GM21737 (cell line): Measurements from ENCODE around the gene PROM2.
"Not testable (repeated sequence)": the region's sequence is repeated elsewhere in the genome, so short reads cannot be mapped to it uniquely, and the experiment has no call there.

ENCODE experiments used
- ATAC-seq: cut with Tn5 transposase; IDR thresholded peaks from one replicate; pipeline ENCODE4 v1.9.1; 2021; ENCODE audit warnings: mild to moderate bottlenecking, moderate library complexity; ENCODE audit not compliant: unreplicated experiment

PROM2 gene, protein sequence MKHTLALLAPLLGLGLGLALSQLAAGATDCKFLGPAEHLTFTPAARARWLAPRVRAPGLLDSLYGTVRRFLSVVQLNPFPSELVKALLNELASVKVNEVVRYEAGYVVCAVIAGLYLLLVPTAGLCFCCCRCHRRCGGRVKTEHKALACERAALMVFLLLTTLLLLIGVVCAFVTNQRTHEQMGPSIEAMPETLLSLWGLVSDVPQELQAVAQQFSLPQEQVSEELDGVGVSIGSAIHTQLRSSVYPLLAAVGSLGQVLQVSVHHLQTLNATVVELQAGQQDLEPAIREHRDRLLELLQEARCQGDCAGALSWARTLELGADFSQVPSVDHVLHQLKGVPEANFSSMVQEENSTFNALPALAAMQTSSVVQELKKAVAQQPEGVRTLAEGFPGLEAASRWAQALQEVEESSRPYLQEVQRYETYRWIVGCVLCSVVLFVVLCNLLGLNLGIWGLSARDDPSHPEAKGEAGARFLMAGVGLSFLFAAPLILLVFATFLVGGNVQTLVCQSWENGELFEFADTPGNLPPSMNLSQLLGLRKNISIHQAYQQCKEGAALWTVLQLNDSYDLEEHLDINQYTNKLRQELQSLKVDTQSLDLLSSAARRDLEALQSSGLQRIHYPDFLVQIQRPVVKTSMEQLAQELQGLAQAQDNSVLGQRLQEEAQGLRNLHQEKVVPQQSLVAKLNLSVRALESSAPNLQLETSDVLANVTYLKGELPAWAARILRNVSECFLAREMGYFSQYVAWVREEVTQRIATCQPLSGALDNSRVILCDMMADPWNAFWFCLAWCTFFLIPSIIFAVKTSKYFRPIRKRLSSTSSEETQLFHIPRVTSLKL

DNA sequence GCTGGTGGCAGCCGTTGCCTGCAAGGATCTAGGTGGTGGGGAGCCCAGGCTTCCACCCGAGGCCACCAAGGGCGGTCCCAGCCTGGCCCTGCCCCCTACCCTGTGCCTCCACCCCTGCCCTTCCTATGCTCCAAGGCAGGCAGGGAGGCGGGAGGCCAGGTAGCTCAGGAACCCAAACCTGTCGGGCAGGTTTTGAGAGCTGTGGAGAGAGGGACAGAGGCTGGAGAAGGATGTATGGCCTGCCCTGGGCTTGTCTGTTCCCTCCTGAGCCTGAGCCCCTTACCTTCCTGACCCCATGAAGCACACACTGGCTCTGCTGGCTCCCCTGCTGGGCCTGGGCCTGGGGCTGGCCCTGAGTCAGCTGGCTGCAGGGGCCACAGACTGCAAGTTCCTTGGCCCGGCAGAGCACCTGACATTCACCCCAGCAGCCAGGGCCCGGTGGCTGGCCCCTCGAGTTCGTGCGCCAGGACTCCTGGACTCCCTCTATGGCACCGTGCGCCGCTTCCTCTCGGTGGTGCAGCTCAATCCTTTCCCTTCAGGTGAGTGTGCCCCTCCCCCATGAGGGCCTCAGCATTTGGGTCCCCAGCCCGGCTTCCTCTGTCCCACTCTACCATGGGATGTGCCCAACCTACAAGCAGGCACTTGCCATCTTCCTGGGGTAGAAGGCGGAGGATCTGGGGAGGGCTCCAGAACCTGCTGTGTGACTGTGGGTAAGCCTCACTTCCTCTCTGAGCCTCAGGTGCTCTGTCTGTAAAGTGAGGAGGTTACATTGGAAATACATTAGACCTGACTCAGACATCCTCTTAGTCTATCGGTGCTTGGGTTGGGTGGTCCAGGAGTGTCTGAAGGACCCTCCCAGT, at the start of gene PROM2:
PROM2 (plus strand) TSS at position 159 of the 860 bp plus-strand sequence; CDS start at position 296, 137 bp downstream.
- ATAC-seq, result no peak

DNA sequence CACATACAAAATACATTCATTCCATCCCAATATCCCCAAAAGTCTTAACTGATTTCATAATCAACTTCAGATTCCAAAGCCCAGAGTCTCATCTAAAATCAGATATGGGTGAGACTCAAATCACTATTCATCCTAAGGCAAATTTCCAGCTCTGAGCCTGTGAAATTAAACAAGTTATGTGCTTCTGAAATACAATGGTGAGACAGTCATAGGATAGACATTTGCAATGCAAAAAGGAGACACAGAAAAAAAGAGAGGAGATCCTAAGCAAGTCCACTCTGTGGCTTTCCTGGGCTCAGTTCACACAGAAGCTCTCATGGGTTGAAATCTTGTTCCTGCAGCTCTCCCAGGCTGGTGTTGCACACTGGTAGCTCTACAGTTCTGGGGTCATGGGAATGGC, 48.6 kb upstream of the PROM2 start:
- ATAC-seq, result no peak

DNA sequence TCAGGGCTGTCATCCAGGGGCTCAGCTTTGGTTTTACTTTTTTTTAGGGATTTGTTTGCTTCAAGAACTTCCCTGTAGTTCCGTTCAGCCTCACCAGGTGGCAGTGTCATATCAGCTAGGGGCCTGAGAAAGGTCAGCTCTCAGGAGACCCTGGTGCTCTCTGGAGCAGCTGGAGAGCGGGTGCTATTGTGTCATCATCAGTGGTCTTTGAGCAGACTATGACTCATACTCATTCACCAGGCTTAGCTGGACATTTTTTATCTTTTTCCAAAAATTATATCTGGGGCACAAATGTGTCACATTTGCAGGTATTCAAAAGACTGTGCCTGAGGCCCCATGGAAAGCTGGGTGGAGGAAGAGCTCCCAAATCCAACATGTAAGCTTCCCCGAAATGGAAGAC, 42.5 kb upstream of the PROM2 start:
- ATAC-seq, result no peak

GRCh38 chr2:95232232-95232631, 42.0 kb upstream of the PROM2 start:
- ATAC-seq, result no peak

- no peak for ATAC-seq
Measured at GRCh38 chr2:95234286-95234785, 39.9 kb upstream of the PROM2 start.

GRCh38 chr2:95234816-95235215, 39.4 kb upstream of the PROM2 start:
- no peak for ATAC-seq

GRCh38 chr2:95238131-95238530, 36.1 kb upstream of the PROM2 start:
- ATAC-seq, result no peak

DNA sequence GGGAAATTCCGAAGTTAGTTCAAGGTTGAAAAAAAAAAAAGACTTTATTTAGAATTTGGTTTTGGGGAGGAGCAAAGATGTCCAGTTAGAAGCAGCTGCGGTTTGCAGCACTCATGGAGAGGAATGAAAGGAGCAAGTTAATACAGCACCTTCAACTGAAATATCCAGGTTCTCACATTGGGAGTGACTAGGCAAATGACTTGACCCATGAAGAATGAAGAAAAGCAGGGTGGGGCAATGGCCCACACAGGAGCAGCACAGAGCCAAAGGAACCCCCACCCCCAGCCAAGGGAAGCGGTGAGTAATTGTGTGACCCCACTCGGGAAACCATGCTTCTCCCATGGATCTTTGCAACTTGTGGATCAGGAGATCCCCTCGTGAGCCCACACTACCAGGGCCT, 34.2 kb upstream of the PROM2 start:
- ATAC-seq, result no peak

GRCh38 chr2:95240556-95240955, 33.7 kb upstream of the PROM2 start:
- ATAC-seq, result no peak

DNA sequence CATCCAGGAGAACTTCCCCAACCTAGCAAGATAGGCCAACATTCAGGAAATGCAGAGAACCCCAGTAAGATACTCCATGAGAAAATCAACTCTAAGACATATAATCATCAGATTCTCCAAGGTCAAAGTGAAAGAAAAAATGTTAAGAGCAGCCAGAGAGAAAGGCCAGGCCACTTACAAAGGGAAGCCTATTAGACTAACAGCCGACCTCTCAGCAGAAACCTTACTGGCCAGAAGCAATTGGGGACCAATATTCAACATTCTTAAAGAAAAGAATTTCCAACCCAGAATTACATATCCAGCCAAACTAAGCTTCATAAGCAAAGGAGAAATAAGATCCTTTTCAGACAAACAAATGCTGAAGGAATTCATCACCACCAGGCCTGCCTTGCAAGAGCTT, 32.2 kb upstream of the PROM2 start:
- ATAC-seq, result not testable (repeated sequence)

DNA sequence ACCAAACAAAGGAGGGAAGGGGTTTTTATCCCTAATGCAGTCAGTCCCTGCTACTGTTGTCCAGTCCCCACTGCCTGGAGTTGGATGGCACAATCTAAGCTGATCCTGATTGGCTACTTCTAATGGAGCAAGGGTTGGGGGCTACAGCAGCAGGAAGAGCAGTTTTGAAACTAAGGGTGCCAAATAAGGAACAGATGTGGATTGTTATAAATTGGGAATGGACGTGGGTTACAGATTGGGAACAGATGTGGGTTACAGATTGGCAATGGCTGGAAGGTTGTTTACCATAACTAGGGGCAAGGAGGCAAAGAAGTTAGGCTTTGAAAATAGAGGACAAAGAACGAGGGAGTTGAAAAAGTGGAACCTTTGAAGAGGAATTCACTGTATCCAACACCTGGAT, 16.0 kb upstream of the PROM2 start:
- no peak for ATAC-seq

GRCh38 chr2:95260028-95261023, 13.9 kb upstream of the PROM2 start:
- ATAC-seq, result no peak

- no peak for ATAC-seq
Measured at GRCh38 chr2:95261602-95262001, 12.6 kb upstream of the PROM2 start.

- no peak for ATAC-seq
Measured at GRCh38 chr2:95262896-95263542, 11.2 kb upstream of the PROM2 start.

GRCh38 chr2:95264624-95265023, 9.6 kb upstream of the PROM2 start:
- ATAC-seq, result no peak

DNA sequence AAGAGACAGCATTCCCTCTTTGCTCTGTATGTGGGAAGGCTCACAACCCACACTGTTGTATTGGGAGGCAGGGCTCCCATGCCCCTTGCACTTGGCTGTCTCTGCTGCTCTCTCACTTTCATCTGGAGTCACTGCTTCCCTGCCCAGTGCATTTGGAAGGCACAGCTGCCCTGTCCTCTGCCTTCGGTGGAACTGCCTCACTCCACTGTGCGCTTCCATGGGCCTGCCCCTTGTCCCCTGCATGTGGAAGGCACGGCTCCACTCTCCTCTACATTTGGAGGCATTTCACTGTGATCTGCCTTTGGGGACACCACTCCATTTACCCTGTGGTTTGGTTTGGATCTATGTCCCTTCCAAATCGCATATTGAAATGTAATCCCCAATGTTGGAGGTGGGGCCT, 9.1 kb upstream of the PROM2 start:
- no peak for ATAC-seq

GRCh38 chr2:95266781-95267430, 7.3 kb upstream of the PROM2 start:
- no peak for ATAC-seq

- no peak for ATAC-seq
Measured at GRCh38 chr2:95267458-95268210, 6.6 kb upstream of the PROM2 start.
